ENCODE measurements around the gene RNU6-1. TPM values are rescaled to one million over a fixed set of nuclear protein-coding genes. Genes with fewer than 3 reads are reported as not detected.

The RNU6-1 gene
- total and polyA plus RNA-seq, 2 donors (not counting 3 experiments of a cell fraction or from before 2014, with no cell fraction given) = not detected

DNA sequence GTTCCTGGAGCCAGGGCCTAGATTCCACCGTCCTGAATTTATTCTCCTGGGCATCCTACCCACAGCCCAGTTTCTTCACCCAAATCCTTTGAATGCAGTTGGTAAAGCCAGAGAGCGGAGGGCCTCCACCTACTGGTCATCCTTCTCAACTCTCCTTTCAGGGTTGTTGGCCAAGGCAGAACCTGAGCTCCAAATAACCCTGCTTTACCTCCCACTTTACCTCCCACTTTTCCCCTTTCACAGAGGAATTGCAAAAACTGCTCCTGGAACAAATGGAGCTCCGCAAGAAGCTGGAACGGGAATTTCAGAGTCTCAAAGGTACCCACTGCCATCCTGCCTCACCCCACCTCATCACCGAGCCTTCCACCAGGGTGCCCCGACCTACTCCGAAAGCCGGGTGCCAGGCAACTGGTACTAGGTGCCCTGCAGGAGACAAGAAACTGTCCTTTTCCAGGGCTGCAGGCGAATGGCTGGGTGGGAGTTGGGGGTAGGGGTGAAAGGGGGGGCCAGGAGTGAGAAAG lies 7.8 kb downstream of the RNU6-1 start:
- TF ChIP-seq, protein P1, sequence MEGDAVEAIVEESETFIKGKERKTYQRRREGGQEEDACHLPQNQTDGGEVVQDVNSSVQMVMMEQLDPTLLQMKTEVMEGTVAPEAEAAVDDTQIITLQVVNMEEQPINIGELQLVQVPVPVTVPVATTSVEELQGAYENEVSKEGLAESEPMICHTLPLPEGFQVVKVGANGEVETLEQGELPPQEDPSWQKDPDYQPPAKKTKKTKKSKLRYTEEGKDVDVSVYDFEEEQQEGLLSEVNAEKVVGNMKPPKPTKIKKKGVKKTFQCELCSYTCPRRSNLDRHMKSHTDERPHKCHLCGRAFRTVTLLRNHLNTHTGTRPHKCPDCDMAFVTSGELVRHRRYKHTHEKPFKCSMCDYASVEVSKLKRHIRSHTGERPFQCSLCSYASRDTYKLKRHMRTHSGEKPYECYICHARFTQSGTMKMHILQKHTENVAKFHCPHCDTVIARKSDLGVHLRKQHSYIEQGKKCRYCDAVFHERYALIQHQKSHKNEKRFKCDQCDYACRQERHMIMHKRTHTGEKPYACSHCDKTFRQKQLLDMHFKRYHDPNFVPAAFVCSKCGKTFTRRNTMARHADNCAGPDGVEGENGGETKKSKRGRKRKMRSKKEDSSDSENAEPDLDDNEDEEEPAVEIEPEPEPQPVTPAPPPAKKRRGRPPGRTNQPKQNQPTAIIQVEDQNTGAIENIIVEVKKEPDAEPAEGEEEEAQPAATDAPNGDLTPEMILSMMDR (IDR thresholded peaks at IDR 0.05; ENCODE audit: extremely low read depth in 1 of 2, insufficient read depth in 1 of 2, low read depth in 1 of 2, low read length in 2 of 2) = peak in 1 of 2 donors; percentile 31
- TF ChIP-seq EZH2 (IDR thresholded peaks at IDR 0.05; ENCODE audit: borderline replicate concordance, low read depth, low read length, severe bottlenecking) = no peak
- FAIRE-seq (no peak), DNase-seq (ENCODE audit: low read depth, low spot score) (no peak)
- Histone ChIP-seq H3K4me3 (replicated peaks in 1 of 3; ENCODE audit: insufficient read depth in 1 of 3, low read depth in 1 of 3, low read length in 3 of 3) (no peak overlapping the region), H3K4me1 (ENCODE audit: control insufficient read depth, extremely low read depth, insufficient read depth, low read length) (peaks cover 32% of the 10 kb centered on the region), H3K4me2 (ENCODE audit: insufficient read depth, low read length) (no peak overlapping the region), H3K9ac (replicated peaks; ENCODE audit: extremely low read depth, insufficient read depth, low read length) (no peak overlapping the region), H3K79me2 (ENCODE audit: control insufficient read depth, insufficient read depth, low read length) (no peaks in the 10 kb centered on the region), H2AFZ (ENCODE audit: low read depth, low read length) (no peak overlapping the region), H3K9me1 (replicated peaks; ENCODE audit: control insufficient read depth, extremely low read depth, insufficient read depth, low read length) (no peaks in the 10 kb centered on the region), H3K27ac (ENCODE audit: insufficient read depth, low read depth, low read length) (no peak overlapping the region), H3K27me3 (ENCODE audit: control insufficient read depth in 2 of 2, insufficient read depth in 2 of 2, low read length in 2 of 2) (peaks cover 75 to 94% of the 10 kb centered on the region in 2 experiments), H3K9me3 (replicated peaks; ENCODE audit: control insufficient read depth, insufficient read depth, low read length) (no peaks in the 10 kb centered on the region), H3K36me3 (ENCODE audit: control insufficient read depth in 2 of 2, extremely low read depth in 1 of 2, insufficient read depth in 2 of 2, low read length in 2 of 2) (no peaks in the 10 kb centered on the region), H4K20me1 (replicated peaks; ENCODE audit: control insufficient read depth, extremely low read depth, insufficient read depth, low read length) (no peaks in the 10 kb centered on the region)
- ChIA-PET CTCF (interaction anchor here (0.9 to 3.1 kb wide), 11 partner anchors 9 to 886 kb away, joined by 3 to 36 read pairs (median 6); partner anchors contain the start of gene C15orf61), POLR2A (no interaction called here)
- BruUV-seq (replicated peaks) = no TSS peak
- dilution Hi-C loops (cut with MboI; ENCODE audit: extremely low pct_ligation_motif_present, low sequenced_read_pairs) = no loop called here
- intact Hi-C loops (cut with micrococcal nuclease) = loop anchor here (2.0 to 5.0 kb wide), 2 partner anchors 311 to 510 kb away; partner anchors contain the start of gene C15orf61

DNA sequence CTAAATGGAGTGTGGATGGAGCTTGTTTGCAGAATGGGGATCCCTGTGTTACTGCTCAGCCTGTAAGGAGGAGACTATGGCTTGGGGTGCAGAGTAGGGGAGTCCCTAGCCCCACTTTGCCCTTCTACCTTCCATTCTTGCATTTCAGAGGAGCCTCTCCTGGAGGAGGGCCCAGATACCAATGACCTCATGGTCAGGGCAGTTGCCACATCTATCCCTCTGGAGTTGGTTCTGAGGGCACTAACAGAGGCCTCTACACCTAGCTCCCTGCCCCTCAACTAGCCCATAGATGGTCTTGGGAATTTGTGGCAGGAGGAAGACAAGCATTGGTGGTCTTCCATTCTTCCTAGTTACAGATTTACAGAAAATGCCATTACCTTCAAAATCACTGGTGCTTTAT lies 8.5 kb downstream of the RNU6-1 start:
- Histone ChIP-seq H3K27me3 (ENCODE audit: control insufficient read depth in 2 of 2, insufficient read depth in 2 of 2, low read length in 2 of 2) (peaks cover 80 to 97% of the 10 kb centered on the region in 2 experiments), H3K4me2 (ENCODE audit: insufficient read depth, low read length) (no peak overlapping the region), H3K79me2 (ENCODE audit: control insufficient read depth, insufficient read depth, low read length) (no peaks in the 10 kb centered on the region), H3K36me3 (ENCODE audit: control insufficient read depth in 2 of 2, extremely low read depth in 1 of 2, insufficient read depth in 2 of 2, low read length in 2 of 2) (no peaks in the 10 kb centered on the region), H3K4me1 (ENCODE audit: control insufficient read depth, extremely low read depth, insufficient read depth, low read length) (peaks cover 32% of the 10 kb centered on the region), H2AFZ (ENCODE audit: low read depth, low read length) (no peak overlapping the region), H3K9me3 (replicated peaks; ENCODE audit: control insufficient read depth, insufficient read depth, low read length) (no peaks in the 10 kb centered on the region), H3K9ac (replicated peaks; ENCODE audit: extremely low read depth, insufficient read depth, low read length) (no peak overlapping the region), H3K9me1 (replicated peaks; ENCODE audit: control insufficient read depth, extremely low read depth, insufficient read depth, low read length) (no peaks in the 10 kb centered on the region), H3K4me3 (replicated peaks in 1 of 3; ENCODE audit: insufficient read depth in 1 of 3, low read depth in 1 of 3, low read length in 3 of 3) (no peak overlapping the region), H3K27ac (ENCODE audit: insufficient read depth, low read depth, low read length) (no peak overlapping the region), H4K20me1 (replicated peaks; ENCODE audit: control insufficient read depth, extremely low read depth, insufficient read depth, low read length) (no peaks in the 10 kb centered on the region)
- CTCF ChIA-PET = interaction anchor here (1.0 to 3.1 kb wide), 5 partner anchors 9 to 885 kb away, joined by 3 to 36 read pairs (median 12); no protein-coding TSS in a partner anchor
- DNase-seq (ENCODE audit: low read depth, low spot score) (no peak), FAIRE-seq (no peak)
- POLR2A ChIA-PET = no interaction called here
- TF ChIP-seq JUN (IDR thresholded peaks at IDR 0.05; ENCODE audit: borderline replicate concordance, insufficient read depth, insufficient read length, low read depth) = no peak
- no peak for TF ChIP-seq EZH2 (IDR thresholded peaks at IDR 0.05; ENCODE audit: borderline replicate concordance, low read depth, low read length, severe bottlenecking)
- dilution Hi-C loops (cut with MboI; ENCODE audit: extremely low pct_ligation_motif_present, low sequenced_read_pairs) (no loop called here), intact Hi-C loops (cut with micrococcal nuclease) (loop anchor here (5.0 kb wide), 1 partner anchor 509 kb away; no protein-coding TSS in a partner anchor)
- no TSS peak for BruUV-seq (replicated peaks)

Measured in endothelial cell of umbilical vein (primary cell).